ENCODE results near the gene SELENON. TPM values are rescaled to one million over a fixed set of nuclear protein-coding genes. Genes with fewer than 3 reads are reported as not detected.

SELENON gene
- total RNA-seq, 1 donor from 2014 or later: 64.1 TPM

DNA sequence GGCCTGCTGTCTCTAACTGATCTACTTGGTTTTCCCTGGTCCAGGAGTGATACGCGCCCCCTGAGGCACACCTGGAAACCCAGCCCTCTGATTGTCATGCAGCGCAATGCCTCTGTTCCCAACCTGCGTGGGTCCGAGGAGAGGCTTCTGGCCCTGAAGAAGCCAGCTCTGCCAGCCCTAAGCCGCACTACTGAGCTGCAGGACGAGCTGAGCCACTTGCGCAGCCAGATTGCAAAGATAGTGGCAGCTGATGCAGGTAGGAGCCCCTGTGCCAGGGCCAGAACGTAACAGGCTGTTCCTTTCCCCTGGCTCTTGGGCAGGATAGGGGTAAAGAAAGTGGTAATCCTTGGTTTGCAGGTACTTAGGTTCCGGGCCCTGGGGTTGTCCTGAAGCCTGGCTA is 26.6 kb downstream of the SELENON start:
- Histone ChIP-seq H3K79me2 (ENCODE audit: insufficient read depth, low read length) (peaks cover 34% of the 10 kb centered on the region), H3K9me3 (ENCODE audit: insufficient read depth, low read depth, low read length) (no peaks in the 10 kb centered on the region), H3K4me1 (ENCODE audit: insufficient read depth, low read length) (peaks cover 4% of the 10 kb centered on the region), H3K9ac (ENCODE audit: low read length) (no peak overlapping the region), H3K27me3 (ENCODE audit: insufficient read depth, low read length) (no peaks in the 10 kb centered on the region), H4K20me1 (ENCODE audit: insufficient read depth, low read length) (peaks cover 34% of the 10 kb centered on the region), H3K4me2 (ENCODE audit: low read length) (no peak overlapping the region), H3K27ac (ENCODE audit: low read depth, low read length) (no peak overlapping the region), H3K36me3 (ENCODE audit: insufficient read depth, low read length) (peaks cover 38% of the 10 kb centered on the region), H3K4me3 (ENCODE audit: insufficient read depth, low read depth, low read length) (no peak overlapping the region), H2AFZ (ENCODE audit: low read depth, low read length) (no peak overlapping the region)
- Mint-ChIP-seq H3K4me3 (ENCODE audit: unreplicated experiment) (no peak overlapping the region), H3K36me3 (ENCODE audit: low read depth, unreplicated experiment) (peaks cover 21% of the 10 kb centered on the region), H3K27ac (ENCODE audit: unreplicated experiment) (no peak overlapping the region), H3K9me3 (ENCODE audit: unreplicated experiment) (no peaks in the 10 kb centered on the region), H3K4me1 (ENCODE audit: low read depth, unreplicated experiment) (peaks cover 4% of the 10 kb centered on the region), H3K27me3 (ENCODE audit: low read depth, unreplicated experiment) (no peaks in the 10 kb centered on the region)
- DNase-seq (ENCODE audit: low read depth): no peak
- no peak for TF ChIP-seq EZH2 (IDR thresholded peaks at IDR 0.05; ENCODE audit: insufficient read depth, low read length)
- TF ChIP-seq, protein P1, sequence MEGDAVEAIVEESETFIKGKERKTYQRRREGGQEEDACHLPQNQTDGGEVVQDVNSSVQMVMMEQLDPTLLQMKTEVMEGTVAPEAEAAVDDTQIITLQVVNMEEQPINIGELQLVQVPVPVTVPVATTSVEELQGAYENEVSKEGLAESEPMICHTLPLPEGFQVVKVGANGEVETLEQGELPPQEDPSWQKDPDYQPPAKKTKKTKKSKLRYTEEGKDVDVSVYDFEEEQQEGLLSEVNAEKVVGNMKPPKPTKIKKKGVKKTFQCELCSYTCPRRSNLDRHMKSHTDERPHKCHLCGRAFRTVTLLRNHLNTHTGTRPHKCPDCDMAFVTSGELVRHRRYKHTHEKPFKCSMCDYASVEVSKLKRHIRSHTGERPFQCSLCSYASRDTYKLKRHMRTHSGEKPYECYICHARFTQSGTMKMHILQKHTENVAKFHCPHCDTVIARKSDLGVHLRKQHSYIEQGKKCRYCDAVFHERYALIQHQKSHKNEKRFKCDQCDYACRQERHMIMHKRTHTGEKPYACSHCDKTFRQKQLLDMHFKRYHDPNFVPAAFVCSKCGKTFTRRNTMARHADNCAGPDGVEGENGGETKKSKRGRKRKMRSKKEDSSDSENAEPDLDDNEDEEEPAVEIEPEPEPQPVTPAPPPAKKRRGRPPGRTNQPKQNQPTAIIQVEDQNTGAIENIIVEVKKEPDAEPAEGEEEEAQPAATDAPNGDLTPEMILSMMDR (IDR thresholded peaks at IDR 0.05; ENCODE audit: insufficient read depth, low read depth, low read length): no peak
- no peak for FAIRE-seq

DNA sequence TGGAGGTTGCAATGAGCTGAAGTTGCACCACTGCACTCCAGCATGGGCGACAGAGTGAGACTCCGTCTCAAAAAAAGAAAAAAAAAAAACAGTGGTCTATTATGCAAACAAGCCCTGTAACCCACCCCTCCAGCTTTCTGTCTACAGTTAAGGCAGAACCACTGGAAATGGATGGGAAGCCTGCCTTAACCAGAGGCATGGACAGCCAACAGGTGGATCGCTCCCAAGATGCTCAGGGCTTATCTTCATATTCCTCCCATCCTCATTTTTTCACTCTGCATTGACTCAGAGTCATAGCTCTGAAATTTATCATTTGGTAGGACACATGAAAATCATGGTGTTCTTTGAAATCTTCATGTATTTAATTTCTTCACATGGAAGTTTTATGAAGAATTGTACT is 28.5 kb downstream of the SELENON start:
- no peak for FAIRE-seq
- Histone ChIP-seq H3K36me3 (ENCODE audit: insufficient read depth, low read length) (peaks cover 49% of the 10 kb centered on the region), H3K4me1 (ENCODE audit: insufficient read depth, low read length) (no peaks in the 10 kb centered on the region), H4K20me1 (ENCODE audit: insufficient read depth, low read length) (peaks cover 19% of the 10 kb centered on the region), H3K9me3 (ENCODE audit: insufficient read depth, low read depth, low read length) (no peaks in the 10 kb centered on the region), H3K27me3 (ENCODE audit: insufficient read depth, low read length) (no peaks in the 10 kb centered on the region), H3K27ac (ENCODE audit: low read depth, low read length) (no peak overlapping the region), H3K4me2 (ENCODE audit: low read length) (no peak overlapping the region), H3K4me3 (ENCODE audit: insufficient read depth, low read depth, low read length) (no peak overlapping the region), H3K9ac (ENCODE audit: low read length) (no peak overlapping the region), H3K79me2 (ENCODE audit: insufficient read depth, low read length) (peaks cover 16% of the 10 kb centered on the region), H2AFZ (ENCODE audit: low read depth, low read length) (no peak overlapping the region)
- no peak overlapping the region for H3K4me3 Mint-ChIP-seq (ENCODE audit: unreplicated experiment)
- TF ChIP-seq EZH2 (IDR thresholded peaks at IDR 0.05; ENCODE audit: insufficient read depth, low read length): no peak
- TF ChIP-seq, protein P1 (IDR thresholded peaks at IDR 0.05; ENCODE audit: insufficient read depth, low read depth, low read length): no peak
- no peaks in the 10 kb centered on the region for H3K27me3 Mint-ChIP-seq (ENCODE audit: low read depth, unreplicated experiment)
- H3K36me3 Mint-ChIP-seq (ENCODE audit: low read depth, unreplicated experiment): peaks cover 23% of the 10 kb centered on the region
- no peak overlapping the region for H3K27ac Mint-ChIP-seq (ENCODE audit: unreplicated experiment)
- H3K9me3 Mint-ChIP-seq (ENCODE audit: unreplicated experiment): no peaks in the 10 kb centered on the region
- H3K4me1 Mint-ChIP-seq (ENCODE audit: low read depth, unreplicated experiment): no peaks in the 10 kb centered on the region
- DNase-seq (ENCODE audit: low read depth): no peak

- no peak overlapping the region for H3K4me3 Mint-ChIP-seq (ENCODE audit: unreplicated experiment)
- TF ChIP-seq EZH2 (IDR thresholded peaks at IDR 0.05; ENCODE audit: insufficient read depth, low read length): no peak
- TF ChIP-seq, protein P1 (IDR thresholded peaks at IDR 0.05; ENCODE audit: insufficient read depth, low read depth, low read length): no peak
- H3K9me3 ChIP-seq (ENCODE audit: insufficient read depth, low read depth, low read length): no peaks in the 10 kb centered on the region
- peaks cover 54% of the 10 kb centered on the region for H3K36me3 ChIP-seq (ENCODE audit: insufficient read depth, low read length)
- H3K27me3 ChIP-seq (ENCODE audit: insufficient read depth, low read length): no peaks in the 10 kb centered on the region
- FAIRE-seq (no peak), DNase-seq (ENCODE audit: low read depth) (no peak)
- no peak overlapping the region for H3K27ac Mint-ChIP-seq (ENCODE audit: unreplicated experiment)
- peaks cover 16% of the 10 kb centered on the region for H4K20me1 ChIP-seq (ENCODE audit: insufficient read depth, low read length)
- no peak overlapping the region for H2AFZ ChIP-seq (ENCODE audit: low read depth, low read length)
- peaks cover 10% of the 10 kb centered on the region for H3K79me2 ChIP-seq (ENCODE audit: insufficient read depth, low read length)
- no peaks in the 10 kb centered on the region for H3K27me3 Mint-ChIP-seq (ENCODE audit: low read depth, unreplicated experiment)
- H3K36me3 Mint-ChIP-seq (ENCODE audit: low read depth, unreplicated experiment): peaks cover 23% of the 10 kb centered on the region
- no peak overlapping the region for H3K27ac ChIP-seq (ENCODE audit: low read depth, low read length)
- H3K9me3 Mint-ChIP-seq (ENCODE audit: unreplicated experiment): no peaks in the 10 kb centered on the region
- H3K9ac ChIP-seq (ENCODE audit: low read length): no peak overlapping the region
- H3K4me1 ChIP-seq (ENCODE audit: insufficient read depth, low read length): no peaks in the 10 kb centered on the region
- no peak overlapping the region for H3K4me3 ChIP-seq (ENCODE audit: insufficient read depth, low read depth, low read length)
- H3K4me1 Mint-ChIP-seq (ENCODE audit: low read depth, unreplicated experiment): no peaks in the 10 kb centered on the region
- no peak overlapping the region for H3K4me2 ChIP-seq (ENCODE audit: low read length)
Observed at GRCh38 chr1:25829046-25829445, 29.1 kb downstream of the SELENON start.
